ENCODE measurements around the gene CMSS1. TPM values are rescaled to one million over a fixed set of nuclear protein-coding genes. Genes with fewer than 3 reads are reported as not detected.

The CMSS1 gene
- total and polyA plus RNA-seq, 9 donors = 14.5 to 54.0 (median 24.9) TPM

- H3K4me1 ChIP-seq (ENCODE audit: insufficient read depth) = peaks cover 12% of the 10 kb centered on the region
- no peak for DNase-seq
- TF ChIP-seq POLR2A (IDR thresholded peaks at IDR 0.05) (no peak), CTCF (IDR thresholded peaks at IDR 0.05) (no peak), EP300 (IDR thresholded peaks at IDR 0.05) (no peak)
- H3K36me3 ChIP-seq = no peaks in the 10 kb centered on the region
- H3K9me3 ChIP-seq = no peaks in the 10 kb centered on the region
- WGBS, 3 donors = 81 to 93% (median 87%) methylated on average over 8 of the region's 8 CpGs
- H3K4me3 ChIP-seq = no peak overlapping the region
- intact Hi-C loops (cut with DNase I) = no loop called here
- H3K27ac ChIP-seq = no peak overlapping the region
- H3K27me3 ChIP-seq = no peaks in the 10 kb centered on the region
Measured at GRCh38 chr3:100057716-100058575, 240.3 kb downstream of the CMSS1 start.

GRCh38 chr3:100059472-100059871, 241.8 kb downstream of the CMSS1 start:
- H3K27ac ChIP-seq = peak overlapping the region in 1 of 2 donors; percentile 40

GRCh38 chr3:100060685-100061484, 243.2 kb downstream of the CMSS1 start:
- H3K4me1 ChIP-seq (ENCODE audit: insufficient read depth) = peaks cover 14% of the 10 kb centered on the region
- no peaks in the 10 kb centered on the region for H3K36me3 ChIP-seq
- DNase-seq = peak in 3 of 5 donors; percentile 28 to 44 (median 41)
- intact Hi-C loops (cut with DNase I) = loop anchor here in 1 of 4 donors (10.0 kb wide), 1 partner anchor 194 kb away; no protein-coding TSS in a partner anchor
- no peaks in the 10 kb centered on the region for H3K9me3 ChIP-seq
- H3K27ac ChIP-seq = peak overlapping the region in 1 of 2 donors; percentile 40
- TF ChIP-seq CTCF (IDR thresholded peaks at IDR 0.05) (no peak), EP300 (IDR thresholded peaks at IDR 0.05) (no peak), POLR2A (IDR thresholded peaks at IDR 0.05) (no peak)
- no peak overlapping the region for H3K4me3 ChIP-seq
- 25 to 32% (median 26%) methylated on average over 7 of the region's 7 CpGs for WGBS, 3 donors
- no peaks in the 10 kb centered on the region for H3K27me3 ChIP-seq

More at GRCh38 chr3:100059472-100059871, 241.8 kb downstream of the CMSS1 start:
- no peak overlapping the region for H3K4me3 ChIP-seq
- H3K4me1 ChIP-seq (ENCODE audit: insufficient read depth) = peaks cover 14% of the 10 kb centered on the region
- no peak for DNase-seq
- TF ChIP-seq POLR2A (IDR thresholded peaks at IDR 0.05) (no peak), EP300 (IDR thresholded peaks at IDR 0.05) (no peak), CTCF (IDR thresholded peaks at IDR 0.05) (no peak)
- H3K27me3 ChIP-seq = no peaks in the 10 kb centered on the region
- WGBS, 3 donors = 83 to 87% (median 85%) methylated on average over 3 of the region's 3 CpGs
- H3K9me3 ChIP-seq = no peaks in the 10 kb centered on the region
- no peaks in the 10 kb centered on the region for H3K36me3 ChIP-seq
- intact Hi-C loops (cut with DNase I) = no loop called here

- no peak for DNase-seq
- TF ChIP-seq CTCF (IDR thresholded peaks at IDR 0.05) = no peak
- TF ChIP-seq EP300 (IDR thresholded peaks at IDR 0.05) = no peak
- TF ChIP-seq POLR2A (IDR thresholded peaks at IDR 0.05) = no peak
- Histone ChIP-seq H3K27me3 (no peaks in the 10 kb centered on the region), H3K9me3 (no peaks in the 10 kb centered on the region), H3K4me3 (no peak overlapping the region), H3K4me1 (ENCODE audit: insufficient read depth) (peaks cover 14% of the 10 kb centered on the region), H3K36me3 (no peaks in the 10 kb centered on the region), H3K27ac (peak overlapping the region in 1 of 2 donors; percentile 53)
- 45 to 57% (median 48%) methylated on average over 4 of the region's 4 CpGs for WGBS, 3 donors
- intact Hi-C loops (cut with DNase I) = loop anchor here in 1 of 4 donors (10.0 kb wide), 1 partner anchor 192 kb away; no protein-coding TSS in a partner anchor
Measured at GRCh38 chr3:100062665-100063064, 245.0 kb downstream of the CMSS1 start.
